Measurements from ENCODE around the gene CASP9. TPM values are rescaled to one million over a fixed set of nuclear protein-coding genes. Genes with fewer than 3 reads are reported as not detected.

Gene CASP9
- polyA plus RNA-seq, 3 donors: 12.7 to 22.0 (median 14.5) TPM

DNA sequence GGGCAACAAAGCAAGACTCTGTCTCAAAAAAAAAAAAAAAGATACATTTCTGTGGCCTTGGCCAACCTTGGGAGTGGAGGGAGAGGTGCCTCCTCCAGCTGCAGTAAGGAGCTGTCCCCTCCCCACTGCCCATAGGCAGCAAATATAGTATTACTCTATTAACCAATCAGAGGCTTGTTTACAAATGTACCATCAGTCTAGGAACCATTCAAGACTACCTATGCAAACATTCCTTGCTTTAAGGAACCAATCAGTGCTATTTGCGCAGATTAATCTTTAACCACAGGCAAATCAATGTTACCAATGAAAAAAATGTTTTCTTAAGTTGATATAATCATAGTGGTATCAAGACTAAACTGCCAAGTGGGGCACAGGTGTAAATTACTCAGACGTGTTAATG, 66.4 kb downstream of the CASP9 start:
- WGBS, 3 donors: 37 to 82% (median 75%) methylated on average over 2 of the region's 2 CpGs
- no peak overlapping the region for H3K27ac ChIP-seq (ENCODE audit: low read depth, low read length)

DNA sequence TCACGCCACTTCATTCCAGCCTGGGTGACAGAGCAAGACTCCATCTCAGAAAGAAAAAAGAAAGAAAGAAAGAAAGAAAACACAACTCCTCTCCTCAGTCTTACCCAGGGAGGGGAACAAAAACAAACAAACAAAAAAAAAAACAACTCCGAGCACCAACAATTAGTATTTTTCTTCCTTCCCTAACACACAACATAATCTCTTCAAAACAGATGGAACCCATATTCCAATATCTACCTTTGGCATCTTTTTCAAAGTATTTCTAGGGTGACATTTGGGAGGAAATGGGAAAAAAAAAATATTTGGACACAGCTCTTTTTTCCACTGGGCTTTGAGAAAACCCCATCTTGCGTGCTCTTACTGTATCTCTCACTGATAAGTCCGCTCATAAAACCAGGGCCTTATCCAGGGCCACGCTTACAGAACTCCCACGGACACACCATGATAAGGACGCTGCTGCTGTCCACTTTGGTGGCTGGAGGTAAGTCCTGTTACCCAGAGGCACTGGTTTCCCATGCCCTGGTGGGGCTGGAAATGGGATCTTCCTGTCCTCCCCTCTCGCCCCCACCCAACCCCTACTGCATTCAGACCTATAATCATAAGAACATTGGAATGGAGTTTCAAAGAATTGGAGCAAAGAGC, 67.6 kb downstream of the CASP9 start, which contains the start of gene CELA2A:
TSS of gene CELA2A (plus strand) at position 420 of the 642 bp plus-strand sequence. CDS start at position 442, 22 bp downstream.
- 53 to 94% (median 78%) methylated on average over 8 of the region's 8 CpGs for WGBS, 3 donors
- H3K27ac ChIP-seq (ENCODE audit: low read depth, low read length): no peak within 1 kb of the TSS

DNA sequence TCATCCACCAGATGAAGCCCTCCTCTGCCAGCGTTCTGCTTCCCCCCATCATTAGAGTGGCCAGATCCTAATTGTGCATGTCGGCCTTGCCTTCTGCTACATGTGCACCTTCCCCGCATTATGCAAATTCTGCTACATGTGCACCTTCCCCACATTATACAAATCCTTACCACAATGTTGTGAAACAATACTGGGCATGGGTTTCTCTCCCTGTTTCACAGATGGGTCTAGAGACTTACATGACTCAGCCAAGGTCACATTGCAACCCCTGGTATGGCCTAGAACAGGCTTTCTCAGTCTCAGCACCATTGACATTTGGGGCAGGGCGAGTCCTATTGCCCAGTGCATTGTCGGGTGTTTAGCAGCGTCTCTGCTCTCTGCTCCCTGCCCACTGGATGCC, 68.5 kb downstream of the CASP9 start:
- WGBS, 3 donors: 48 to 91% (median 69%) methylated on average over 5 to 6 of the region's 6 CpGs
- H3K27ac ChIP-seq (ENCODE audit: low read depth, low read length): no peak overlapping the region

DNA sequence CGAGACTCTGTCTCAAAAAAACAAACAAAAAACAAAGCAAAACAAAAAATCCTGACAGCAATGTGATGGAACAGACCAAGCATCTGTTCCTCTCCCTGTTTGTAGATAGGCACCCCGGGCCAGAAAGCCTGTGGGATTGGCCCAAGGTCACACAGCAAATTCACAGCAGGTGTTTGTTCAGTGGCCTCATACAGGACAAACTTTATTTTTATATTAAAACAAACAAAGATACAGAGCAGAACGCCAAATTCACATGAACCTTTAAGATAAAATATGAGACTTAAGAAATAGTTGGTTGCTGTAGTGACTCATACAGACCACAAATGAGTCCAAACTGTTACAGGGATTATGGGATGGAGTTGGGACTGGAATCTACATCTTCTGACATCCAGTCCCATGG, 69.8 kb downstream of the CASP9 start:
- WGBS, 3 donors: 27 to 85% (median 77%) methylated on average over 3 of the region's 3 CpGs
- no peak overlapping the region for H3K27ac ChIP-seq (ENCODE audit: low read depth, low read length)

DNA sequence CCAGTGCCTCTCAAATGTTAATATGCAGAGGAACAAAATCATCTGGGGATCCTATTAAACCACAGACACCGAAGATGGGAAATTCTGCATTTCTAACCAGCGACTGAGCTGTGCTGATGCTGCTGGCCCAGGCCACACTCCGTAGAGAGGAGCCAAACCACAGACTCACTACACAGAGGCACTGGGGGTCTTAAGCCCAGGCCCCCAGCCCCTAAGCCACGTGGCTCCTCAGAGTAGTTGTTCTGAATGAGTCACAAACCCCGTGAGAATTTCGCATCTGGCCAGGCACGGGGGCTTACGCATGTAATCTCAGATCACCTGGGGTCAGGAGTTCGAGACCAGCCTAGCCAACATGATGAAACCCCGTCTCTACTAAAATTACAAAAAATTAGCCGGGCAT, 70.3 kb downstream of the CASP9 start:
- 48 to 85% (median 80%) methylated on average over 11 of the region's 11 CpGs for WGBS, 3 donors

DNA sequence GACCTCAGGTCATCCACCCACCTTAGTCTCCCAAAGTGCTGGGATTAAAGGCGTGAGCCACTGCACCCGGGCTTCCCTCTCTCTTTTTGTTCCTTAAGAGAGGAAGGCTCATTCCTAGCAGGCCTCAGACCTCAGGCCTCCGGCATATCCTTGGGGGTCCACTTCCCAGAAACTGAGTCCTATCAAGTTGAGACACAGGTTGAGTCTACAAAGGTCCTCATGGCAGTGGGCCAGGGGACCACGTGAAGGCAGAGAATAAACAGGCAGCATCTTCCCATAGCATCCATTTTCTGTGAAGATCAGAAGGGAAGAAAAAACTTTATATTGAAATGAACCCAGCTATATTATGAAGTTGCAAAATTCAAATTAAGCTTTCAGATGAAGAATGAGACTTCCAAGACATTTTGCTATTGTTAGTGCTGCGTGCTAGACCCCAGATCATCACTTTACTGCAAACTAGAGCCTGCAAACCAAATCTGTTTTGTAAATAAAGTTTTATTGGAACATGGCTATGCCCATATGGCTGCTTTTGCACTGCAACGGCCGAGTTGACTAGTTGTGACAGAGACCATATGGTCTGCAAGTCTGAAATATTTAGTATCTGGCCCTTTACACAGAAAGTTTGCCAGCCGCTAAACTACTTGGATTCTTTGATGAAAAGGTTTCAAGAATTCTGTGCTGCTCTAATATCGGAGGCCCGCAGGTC, 71.0 kb downstream of the CASP9 start:
- no peak overlapping the region for H3K27ac ChIP-seq (ENCODE audit: low read depth, low read length)

More for the DNA sequence above, 70.3 kb downstream of the CASP9 start:
- no peak overlapping the region for H3K27ac ChIP-seq (ENCODE audit: low read depth, low read length)

DNA sequence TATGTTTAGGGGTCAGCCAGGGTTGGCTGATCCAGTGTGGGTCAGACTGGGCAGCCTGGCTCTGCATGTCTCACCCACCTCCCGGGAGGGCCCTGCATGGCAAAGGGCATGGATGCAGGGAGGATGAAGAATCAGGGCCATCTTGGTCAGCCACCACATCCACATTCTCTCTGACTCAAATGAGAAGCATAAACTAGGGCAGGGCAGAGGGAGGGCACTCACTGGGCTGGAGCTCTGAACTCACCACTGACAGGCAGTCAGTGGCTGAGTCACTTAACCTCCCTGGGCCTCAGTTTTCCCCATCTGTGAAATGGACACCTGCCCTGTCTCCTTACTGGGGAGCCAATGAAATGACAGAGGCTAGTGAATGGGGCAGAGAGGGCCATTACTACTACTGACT, 71.8 kb downstream of the CASP9 start:
- WGBS, 3 donors: 58 to 100% (median 95%) methylated on average over 1 of the region's 1 CpG
- H3K27ac ChIP-seq (ENCODE audit: low read depth, low read length): no peak overlapping the region

More for the DNA sequence above, 71.0 kb downstream of the CASP9 start:
- 65 to 85% (median 82%) methylated on average over 10 of the region's 10 CpGs for WGBS, 3 donors

DNA sequence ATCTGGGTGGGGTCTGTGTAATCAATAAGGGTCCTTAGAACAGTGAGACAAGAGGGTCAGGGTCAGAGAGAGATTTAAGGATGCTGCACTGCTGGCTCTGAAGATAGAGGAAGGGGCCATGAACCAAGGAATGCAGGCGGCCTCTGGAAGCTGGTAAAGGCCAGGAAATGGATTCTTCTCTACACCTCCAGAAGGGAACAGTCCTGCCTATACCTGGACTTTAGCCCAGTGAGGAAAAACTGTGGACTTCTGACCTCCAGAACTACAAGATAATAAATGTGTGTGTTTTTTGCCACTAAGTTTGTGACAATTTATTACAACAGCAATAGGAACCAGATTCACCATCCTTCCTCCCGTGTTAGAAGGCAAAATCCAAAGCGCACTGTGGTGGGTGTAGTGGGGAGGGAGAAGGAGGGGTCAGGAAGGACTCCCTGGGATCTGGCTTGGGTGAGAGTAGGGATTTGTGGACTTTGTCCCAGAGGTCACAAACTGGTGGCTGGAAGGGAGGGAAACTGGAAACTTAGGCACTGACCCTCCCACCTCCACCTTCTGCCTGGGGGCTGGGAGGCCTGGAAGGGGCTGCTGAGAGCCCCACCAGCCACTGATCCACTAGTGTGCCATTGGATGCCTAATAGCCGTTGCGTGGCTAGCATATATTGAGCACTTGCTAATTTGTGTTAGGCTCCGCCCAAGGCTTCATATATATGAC, 72.8 kb downstream of the CASP9 start:
- WGBS, 3 donors: 38 to 95% (median 92%) methylated on average over 6 of the region's 6 CpGs
- H3K27ac ChIP-seq (ENCODE audit: low read depth, low read length): no peak overlapping the region

DNA sequence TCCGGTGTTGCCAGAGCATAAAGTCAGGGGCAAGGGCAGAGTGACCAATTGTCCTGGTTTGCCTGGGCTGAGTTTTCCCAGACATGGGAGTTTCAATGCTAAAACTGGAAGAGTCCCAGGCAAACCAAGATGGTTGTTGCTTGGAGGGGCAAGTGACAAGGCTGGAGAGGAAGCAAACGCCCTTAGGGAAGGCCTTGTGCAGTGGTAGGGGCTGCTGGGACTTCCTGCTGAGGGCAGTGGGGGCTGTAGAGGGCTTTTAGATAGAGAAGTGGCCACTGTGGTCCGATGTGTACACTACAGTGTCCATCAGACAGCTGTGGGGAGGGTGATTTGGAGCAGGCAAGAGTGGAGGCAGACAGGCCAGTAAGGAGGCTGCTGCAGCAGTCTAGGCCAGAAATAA, 74.4 kb downstream of the CASP9 start:
- 34 to 63% (median 59%) methylated on average over 3 of the region's 3 CpGs for WGBS, 3 donors
- no peak overlapping the region for H3K27ac ChIP-seq (ENCODE audit: low read depth, low read length)

DNA sequence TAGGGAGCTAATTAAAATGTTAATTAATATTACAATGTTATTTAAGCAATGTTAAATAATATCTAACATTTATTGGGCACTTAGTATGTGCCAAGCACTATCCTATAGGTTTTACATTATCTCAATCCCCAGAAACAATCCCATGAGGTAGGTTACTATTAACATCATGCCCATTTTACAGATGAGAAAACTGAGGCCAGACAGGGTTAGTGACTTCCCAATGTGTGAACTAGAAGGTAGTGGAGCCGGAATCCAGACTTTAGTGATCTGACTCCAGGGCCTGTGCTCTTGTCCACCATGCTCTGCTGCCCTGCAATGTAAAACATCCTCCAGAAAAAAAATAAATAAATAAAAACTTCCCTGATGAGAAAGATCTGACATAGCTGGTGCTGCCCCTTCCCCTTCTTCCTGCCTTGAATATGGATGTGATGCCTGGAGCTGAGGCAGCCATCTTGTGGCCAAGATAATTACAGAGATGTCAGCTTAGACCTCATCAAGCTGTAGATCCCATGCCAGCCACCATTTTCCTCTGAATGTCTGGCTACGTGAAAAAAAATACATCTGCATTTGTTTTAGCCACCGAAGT, 75.0 kb downstream of the CASP9 start:
- H3K27ac ChIP-seq (ENCODE audit: low read depth, low read length): no peak overlapping the region
- 49 to 92% (median 87%) methylated on average over 3 of the region's 3 CpGs for WGBS, 3 donors

DNA sequence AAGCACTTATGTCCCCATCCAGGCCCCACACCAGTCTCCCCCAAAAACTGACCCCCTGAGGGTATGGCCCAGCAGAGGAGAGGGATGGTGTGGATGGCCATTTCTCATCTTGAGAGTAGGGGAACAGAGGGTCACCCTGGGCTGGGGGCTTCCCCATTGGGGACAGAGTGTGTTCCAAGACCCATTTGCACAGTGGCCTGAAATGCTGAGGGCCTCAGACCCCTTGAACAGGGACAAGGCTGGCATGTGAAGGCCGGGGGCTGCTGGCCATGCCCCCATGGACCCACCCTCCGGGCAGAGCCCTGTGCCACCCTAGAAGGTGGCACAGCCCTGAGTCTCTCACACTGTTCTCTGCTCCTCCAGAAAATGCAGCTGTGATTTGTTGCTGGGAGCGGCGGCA, 77.8 kb downstream of the CASP9 start:
- WGBS, 3 donors: 59 to 82% (median 78%) methylated on average over 4 of the region's 4 CpGs

DNA sequence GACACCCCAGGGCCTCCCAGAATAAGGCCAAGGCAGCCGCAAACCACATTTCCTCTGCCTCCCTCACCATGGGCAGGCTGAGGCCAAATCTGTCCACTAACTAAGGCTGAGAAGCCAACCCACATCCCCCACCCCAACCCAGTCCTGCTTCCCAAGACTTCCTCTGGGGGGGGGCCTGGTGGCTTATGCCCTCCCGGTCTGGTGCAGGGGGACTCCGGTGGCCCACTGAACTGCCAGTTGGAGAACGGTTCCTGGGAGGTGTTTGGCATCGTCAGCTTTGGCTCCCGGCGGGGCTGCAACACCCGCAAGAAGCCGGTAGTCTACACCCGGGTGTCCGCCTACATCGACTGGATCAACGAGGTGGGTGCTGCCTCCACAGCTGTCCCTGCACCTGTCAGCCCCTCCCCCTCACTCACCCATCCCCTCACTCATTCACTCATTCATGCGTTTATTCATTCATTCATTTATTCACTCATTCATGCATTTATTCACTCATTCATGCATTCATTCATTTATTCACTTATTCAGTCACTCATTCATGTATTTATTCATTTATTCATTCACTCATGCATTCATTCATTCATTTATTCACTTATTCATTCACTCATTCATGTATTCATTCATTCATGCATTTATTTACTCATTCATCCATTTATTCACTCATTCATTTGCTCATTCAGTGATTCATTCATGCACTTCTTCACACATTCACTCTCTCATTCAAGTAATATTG, 78.5 kb downstream of the CASP9 start:
- WGBS, 3 donors: 43 to 78% (median 68%) methylated on average over 14 of the region's 14 CpGs
- H3K27ac ChIP-seq (ENCODE audit: low read depth, low read length): no peak overlapping the region

More for the DNA sequence above, 77.8 kb downstream of the CASP9 start:
- no peak overlapping the region for H3K27ac ChIP-seq (ENCODE audit: low read depth, low read length)

DNA sequence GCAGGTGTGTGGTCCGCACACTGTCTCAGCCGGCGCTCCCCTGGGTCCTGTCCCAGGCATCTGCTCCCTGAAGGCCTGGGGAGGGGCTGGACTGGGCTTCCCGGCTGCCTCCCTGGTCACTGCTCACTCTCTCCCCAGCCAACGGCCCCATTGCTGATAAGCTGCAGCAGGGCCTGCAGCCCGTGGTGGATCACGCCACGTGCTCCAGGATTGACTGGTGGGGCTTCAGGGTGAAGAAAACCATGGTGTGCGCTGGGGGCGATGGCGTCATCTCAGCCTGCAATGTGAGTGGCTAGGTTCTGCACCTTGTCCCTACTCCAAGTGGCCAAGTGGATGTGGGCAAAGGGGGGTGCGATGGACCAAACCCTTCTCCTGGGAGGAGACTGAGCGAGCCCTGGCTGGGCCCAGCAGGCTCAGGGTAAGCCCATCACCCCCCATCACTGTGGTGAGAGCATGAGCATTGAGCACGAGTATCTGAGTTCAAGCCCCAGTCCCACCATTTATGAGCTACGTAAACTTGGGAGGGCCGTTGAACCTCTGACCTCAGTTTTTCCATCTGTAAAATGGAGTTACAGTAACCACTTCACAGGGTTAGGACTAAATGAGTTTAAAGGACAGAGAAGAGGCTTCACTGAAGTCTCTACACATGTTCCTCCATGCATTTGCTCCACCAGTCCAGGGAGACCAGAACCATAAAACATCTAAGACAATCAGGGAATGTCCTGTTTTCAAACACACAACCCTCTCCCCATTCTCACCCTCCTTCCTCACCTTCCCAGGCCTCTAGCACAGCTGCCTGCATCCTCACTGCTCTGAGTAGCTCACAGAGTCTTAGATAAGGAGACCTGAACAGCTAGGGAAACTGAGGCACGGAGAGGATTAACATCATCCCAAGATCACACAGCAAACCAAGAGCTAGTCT, 79.3 kb downstream of the CASP9 start:
- WGBS, 3 donors: 44 to 75% (median 72%) methylated on average over 17 of the region's 17 CpGs
- no peak overlapping the region for H3K27ac ChIP-seq (ENCODE audit: low read depth, low read length)

DNA sequence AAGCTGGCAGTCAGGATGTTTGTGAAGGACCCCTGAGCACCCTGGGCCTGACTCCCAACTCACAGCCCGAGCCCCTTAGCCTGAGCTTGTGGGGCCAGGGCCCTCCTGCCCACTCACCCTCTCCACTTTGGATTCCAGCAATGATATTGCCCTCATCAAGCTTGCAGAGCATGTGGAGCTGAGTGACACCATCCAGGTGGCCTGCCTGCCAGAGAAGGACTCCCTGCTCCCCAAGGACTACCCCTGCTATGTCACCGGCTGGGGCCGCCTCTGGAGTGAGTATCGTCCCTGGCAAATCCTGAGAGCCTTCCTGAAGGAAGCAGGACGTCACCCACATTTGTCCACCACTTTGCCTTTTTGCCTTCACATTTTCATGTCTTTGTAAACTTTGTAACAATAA, 80.7 kb downstream of the CASP9 start:
- H3K27ac ChIP-seq (ENCODE audit: low read depth, low read length): no peak overlapping the region
- 40 to 87% (median 70%) methylated on average over 5 of the region's 5 CpGs for WGBS, 3 donors

DNA sequence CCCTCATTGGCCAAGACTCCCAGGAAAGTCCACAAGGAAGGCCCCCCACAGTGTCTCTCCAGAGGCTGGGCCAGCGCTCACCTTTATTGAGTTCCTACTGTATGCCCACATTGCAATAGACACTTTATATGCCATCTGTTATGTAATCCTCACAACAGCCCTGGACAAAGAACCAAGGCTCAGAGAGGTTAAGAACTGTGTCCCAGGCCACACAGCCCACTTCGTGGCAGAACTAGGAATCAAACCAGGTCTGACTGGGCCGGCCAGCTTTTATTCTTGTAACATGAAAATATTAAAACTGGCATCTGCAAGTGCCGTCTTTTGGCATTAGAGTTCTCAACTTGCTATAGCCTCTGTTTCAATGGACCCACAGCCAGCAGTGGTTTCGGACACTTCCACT, 81.3 kb downstream of the CASP9 start:
- no peak overlapping the region for H3K27ac ChIP-seq (ENCODE audit: low read depth, low read length)
- 40 to 93% (median 86%) methylated on average over 5 of the region's 5 CpGs for WGBS, 3 donors

DNA sequence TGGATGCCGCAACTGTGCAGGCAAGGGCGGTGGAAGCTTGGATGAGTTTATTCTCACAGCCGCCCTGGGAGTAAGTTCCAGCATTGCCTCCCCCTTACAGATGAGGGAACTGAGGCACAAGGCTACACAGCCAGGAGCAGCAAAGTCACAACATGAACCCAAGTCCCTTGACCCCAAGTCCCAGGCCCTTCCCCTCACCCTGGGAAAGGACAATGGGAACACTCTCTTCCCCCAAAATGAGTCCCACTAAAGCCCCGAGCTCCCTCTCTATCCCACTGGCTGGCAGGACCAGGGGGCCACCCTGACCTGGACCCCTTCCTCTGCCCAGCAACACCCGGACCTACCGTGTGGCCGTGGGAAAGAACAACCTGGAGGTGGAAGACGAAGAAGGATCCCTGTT, 81.9 kb downstream of the CASP9 start:
- WGBS, 3 donors: 45 to 95% (median 93%) methylated on average over 8 of the region's 8 CpGs
- H3K27ac ChIP-seq (ENCODE audit: low read depth, low read length): no peak overlapping the region

Measured in adipose tissue (tissue), 3 donors.